Bronchial epithelial cell (primary cell): ENCODE results near the gene CPNE5. TPM values are rescaled to one million over a fixed set of nuclear protein-coding genes. Genes with fewer than 3 reads are reported as not detected.
"Not testable (repeated sequence)": the region's sequence is repeated elsewhere in the genome, so short reads cannot be mapped to it uniquely, and the experiment has no call there.

Experiments used
- DNase-seq: peaks from one replicate; pipeline ENCODE4 v3.0.0-alpha.2; 2010; ENCODE audit warnings: low read depth
- FAIRE-seq: peaks from 2 replicates; lab custom pipeline; 2011; peaks lifted over from hg19 to GRCh38; lab: Jason Lieb, UNC
- H3K27me3 ChIP-seq: 2 replicates; pipeline ENCODE4 v1.5.1; 2011; ENCODE audit warnings: low read length; ENCODE audit not compliant: control insufficient read depth, insufficient read depth
- H3K36me3 ChIP-seq: 2 replicates; pipeline ENCODE4 v1.5.1; 2011; ENCODE audit warnings: low read length; ENCODE audit not compliant: control insufficient read depth, insufficient read depth
- H3K4me3 ChIP-seq: 2 replicates; pipeline ENCODE4 v1.5.1; 2011; ENCODE audit warnings: mild to moderate bottlenecking, low read depth, low read length, control low read depth
- total RNA-seq: library from RNA; depleted of rRNA; stranded (reverse); fragments of >200 nt; gene quantifications from 2 replicates; pipeline ENCODE4 v1.2.1, GENCODE V29; 2014
- TF ChIP-seq, protein P1 (sequence below): IDR thresholded peaks from 2 replicates; pipeline ENCODE4 v1.5.1; 2011; ENCODE audit warnings: mild to moderate bottlenecking, moderate library complexity, low read length, control low read depth, inconsistent platforms; ENCODE audit not compliant: insufficient read depth, severe bottlenecking

CPNE5 gene
- total RNA-seq, 1 donor from 2014 or later: not detected

GRCh38 chr6:36725581-36725980, 113.7 kb downstream of the CPNE5 start:
- TF ChIP-seq, protein P1, sequence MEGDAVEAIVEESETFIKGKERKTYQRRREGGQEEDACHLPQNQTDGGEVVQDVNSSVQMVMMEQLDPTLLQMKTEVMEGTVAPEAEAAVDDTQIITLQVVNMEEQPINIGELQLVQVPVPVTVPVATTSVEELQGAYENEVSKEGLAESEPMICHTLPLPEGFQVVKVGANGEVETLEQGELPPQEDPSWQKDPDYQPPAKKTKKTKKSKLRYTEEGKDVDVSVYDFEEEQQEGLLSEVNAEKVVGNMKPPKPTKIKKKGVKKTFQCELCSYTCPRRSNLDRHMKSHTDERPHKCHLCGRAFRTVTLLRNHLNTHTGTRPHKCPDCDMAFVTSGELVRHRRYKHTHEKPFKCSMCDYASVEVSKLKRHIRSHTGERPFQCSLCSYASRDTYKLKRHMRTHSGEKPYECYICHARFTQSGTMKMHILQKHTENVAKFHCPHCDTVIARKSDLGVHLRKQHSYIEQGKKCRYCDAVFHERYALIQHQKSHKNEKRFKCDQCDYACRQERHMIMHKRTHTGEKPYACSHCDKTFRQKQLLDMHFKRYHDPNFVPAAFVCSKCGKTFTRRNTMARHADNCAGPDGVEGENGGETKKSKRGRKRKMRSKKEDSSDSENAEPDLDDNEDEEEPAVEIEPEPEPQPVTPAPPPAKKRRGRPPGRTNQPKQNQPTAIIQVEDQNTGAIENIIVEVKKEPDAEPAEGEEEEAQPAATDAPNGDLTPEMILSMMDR: no peak
- Histone ChIP-seq H3K27me3 (no peaks in the 10 kb centered on the region), H3K4me3 (no peak overlapping the region), H3K36me3 (no peaks in the 10 kb centered on the region)
- FAIRE-seq: no peak
- DNase-seq: no peak

DNA sequence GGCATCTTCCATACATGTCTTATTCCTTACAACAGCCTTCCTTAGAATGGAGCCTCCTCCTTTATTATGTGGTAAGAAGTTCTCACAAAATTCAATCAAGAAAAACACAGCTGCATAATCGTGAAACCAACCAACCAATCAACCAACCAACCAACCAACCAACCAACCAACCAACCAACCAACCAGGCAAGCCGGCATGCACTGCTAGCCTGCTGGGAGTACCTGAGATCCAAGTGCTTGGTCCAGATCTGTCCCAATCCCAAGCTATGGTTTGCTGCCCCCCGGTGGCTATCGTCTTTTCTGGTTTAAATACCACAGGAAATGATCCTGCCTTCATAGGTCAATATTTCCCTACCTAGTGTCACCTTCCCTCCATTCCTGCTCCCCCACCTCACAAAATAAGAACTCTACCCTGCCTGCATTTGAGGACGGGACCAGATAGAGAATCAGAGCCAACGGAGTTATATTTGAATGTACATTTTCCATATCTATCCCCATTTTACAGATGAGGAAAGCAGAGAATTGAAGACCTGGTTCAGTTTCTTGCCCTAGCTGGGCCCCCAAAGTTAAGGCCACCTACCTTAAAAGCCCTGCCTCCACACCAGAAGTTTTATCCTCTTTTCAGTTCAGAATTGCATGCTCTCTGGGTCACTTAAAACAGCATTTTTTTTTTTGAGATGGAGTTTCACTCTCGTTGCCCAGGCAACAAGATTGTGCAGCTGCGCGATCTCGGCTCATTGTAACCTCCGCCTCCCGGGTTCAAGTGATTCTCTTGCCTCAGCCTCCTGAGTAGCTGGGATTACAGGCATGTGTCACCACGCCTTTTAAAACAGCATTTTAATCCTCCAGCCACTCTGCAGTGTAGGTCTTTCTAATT, 114.5 kb downstream of the CPNE5 start:
- Histone ChIP-seq H3K4me3 (no peak overlapping the region), H3K36me3 (no peaks in the 10 kb centered on the region), H3K27me3 (no peaks in the 10 kb centered on the region)
- DNase-seq (peak; percentile 68), FAIRE-seq (no peak)
- TF ChIP-seq, protein P1: peak; percentile 76

DNA sequence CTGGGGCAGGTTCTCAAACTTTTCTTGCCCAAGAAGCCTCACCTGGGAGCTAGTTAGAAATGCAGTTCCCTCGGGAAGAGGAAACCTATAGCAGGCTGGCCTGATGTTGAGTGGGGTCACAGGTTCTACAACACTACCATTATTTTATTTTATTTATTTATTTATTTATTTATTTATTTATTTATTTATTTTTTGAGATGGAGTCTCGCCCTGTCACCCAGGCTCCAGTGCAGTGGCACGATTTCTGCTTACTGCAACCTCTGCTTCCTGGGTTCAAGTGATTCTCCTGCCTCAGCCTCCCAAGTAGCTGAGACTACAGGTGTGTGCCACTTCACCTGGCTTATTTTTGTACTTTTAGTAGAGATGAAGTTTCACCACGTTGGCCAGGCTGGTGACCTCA, 115.3 kb downstream of the CPNE5 start:
- not testable (repeated sequence) for H3K36me3 ChIP-seq, FAIRE-seq, H3K4me3 ChIP-seq, H3K27me3 ChIP-seq, DNase-seq

GRCh38 chr6:36722879-36723278, 116.4 kb downstream of the CPNE5 start:
- FAIRE-seq (peak; percentile 62), DNase-seq (peak; percentile 71)
- H3K27me3 ChIP-seq: no peaks in the 10 kb centered on the region
- H3K36me3 ChIP-seq: no peaks in the 10 kb centered on the region
- TF ChIP-seq, protein P1: no peak
- H3K4me3 ChIP-seq: no peak overlapping the region

DNA sequence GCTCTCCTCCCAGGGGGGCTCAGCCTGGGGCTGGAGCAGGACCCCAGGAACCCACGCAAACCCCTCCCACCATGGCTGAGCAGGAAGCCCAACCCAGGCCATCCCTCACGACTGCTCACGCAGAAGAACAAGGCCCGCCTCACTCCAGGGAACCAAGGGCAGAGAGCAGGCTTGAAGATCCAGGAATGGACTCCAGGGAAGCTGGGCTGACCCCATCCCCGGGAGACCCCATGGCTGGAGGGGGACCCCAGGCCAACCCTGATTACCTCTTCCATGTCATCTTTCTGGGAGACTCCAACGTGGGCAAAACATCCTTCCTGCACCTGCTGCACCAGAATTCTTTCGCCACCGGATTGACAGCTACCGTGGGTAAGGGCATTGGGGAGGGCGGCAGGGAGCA, 116.9 kb downstream of the CPNE5 start:
- Histone ChIP-seq H3K4me3 (no peak overlapping the region), H3K36me3 (no peaks in the 10 kb centered on the region), H3K27me3 (no peaks in the 10 kb centered on the region)
- TF ChIP-seq, protein P1: no peak
- DNase-seq (no peak), FAIRE-seq (no peak)

GRCh38 chr6:36721369-36722140, 117.7 kb downstream of the CPNE5 start:
- DNase-seq (no peak), FAIRE-seq (no peak)
- no peaks in the 10 kb centered on the region for H3K27me3 ChIP-seq
- TF ChIP-seq, protein P1: no peak
- H3K36me3 ChIP-seq: no peaks in the 10 kb centered on the region
- H3K4me3 ChIP-seq: no peak overlapping the region
